Sigmoid colon (tissue), 4 donors: ENCODE data around the gene COX6A1.

Source experiments
- CTCF ChIP-seq, 4 experiments: fragments of 450-650 bp in 3 of 4; fragments of 200-600 bp in 1 of 4; IDR thresholded peaks; one replicate each; pipeline ENCODE4 v1.5.1; 2016 to 2019; ENCODE audit warnings: antibody characterized with exemption in 4 of 4, mild to moderate bottlenecking in 3 of 4, moderate library complexity in 2 of 4
- EP300 ChIP-seq, 4 donors: sonication (generic); formaldehyde crosslinking; IDR thresholded peaks; one replicate each; pipeline ENCODE4 v1.6.1; 2017; ENCODE audit warnings: antibody characterized with exemption in 4 of 4
- POLR2A ChIP-seq, 2 donors: fragments of 450-650 bp; IDR thresholded peaks; one replicate each; pipeline ENCODE4 v1.6.1; 2016; ENCODE audit warnings: antibody characterized with exemption in 2 of 2, mild to moderate bottlenecking in 2 of 2, moderate library complexity in 2 of 2
- POLR2AphosphoS5 ChIP-seq, 4 donors: sonication (generic); formaldehyde crosslinking; IDR thresholded peaks; one replicate each; pipeline ENCODE4 v1.6.1; 2017; ENCODE audit warnings: antibody characterized with exemption in 4 of 4

DNA sequence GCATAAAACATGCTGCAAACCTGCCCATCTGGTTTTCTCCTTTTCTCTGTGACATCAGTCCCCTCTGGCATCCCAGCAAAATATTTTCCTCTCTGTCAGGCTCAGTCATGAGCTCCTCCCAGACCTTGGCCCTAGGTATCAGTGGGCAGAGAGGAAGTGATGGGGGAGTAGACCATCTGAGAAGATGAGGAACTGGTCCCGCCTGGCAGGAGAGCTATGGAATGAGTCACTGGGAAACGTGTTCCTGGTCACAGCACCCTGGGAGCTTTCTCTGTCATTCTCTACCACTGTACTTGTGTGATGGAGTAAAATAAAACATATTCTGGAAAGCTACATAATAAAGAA, 36.7 kb downstream of the COX6A1 start:
- no peak for TF ChIP-seq CTCF (IDR thresholded peaks at IDR 0.05)
- no peak for TF ChIP-seq EP300 (IDR thresholded peaks at IDR 0.05)
- no peak for TF ChIP-seq POLR2A (IDR thresholded peaks at IDR 0.05)
- TF ChIP-seq POLR2AphosphoS5 (IDR thresholded peaks at IDR 0.05) = no peak
